ENCODE data around the gene SLC25A4. TPM values are rescaled to one million over a fixed set of nuclear protein-coding genes. Genes with fewer than 3 reads are reported as not detected.
"Not testable (repeated sequence)": the region's sequence is repeated elsewhere in the genome, so short reads cannot be mapped to it uniquely, and the experiment has no call there.

Gene SLC25A4
- total RNA-seq, 1 experiment from 2014 or later: 16.9 TPM

DNA sequence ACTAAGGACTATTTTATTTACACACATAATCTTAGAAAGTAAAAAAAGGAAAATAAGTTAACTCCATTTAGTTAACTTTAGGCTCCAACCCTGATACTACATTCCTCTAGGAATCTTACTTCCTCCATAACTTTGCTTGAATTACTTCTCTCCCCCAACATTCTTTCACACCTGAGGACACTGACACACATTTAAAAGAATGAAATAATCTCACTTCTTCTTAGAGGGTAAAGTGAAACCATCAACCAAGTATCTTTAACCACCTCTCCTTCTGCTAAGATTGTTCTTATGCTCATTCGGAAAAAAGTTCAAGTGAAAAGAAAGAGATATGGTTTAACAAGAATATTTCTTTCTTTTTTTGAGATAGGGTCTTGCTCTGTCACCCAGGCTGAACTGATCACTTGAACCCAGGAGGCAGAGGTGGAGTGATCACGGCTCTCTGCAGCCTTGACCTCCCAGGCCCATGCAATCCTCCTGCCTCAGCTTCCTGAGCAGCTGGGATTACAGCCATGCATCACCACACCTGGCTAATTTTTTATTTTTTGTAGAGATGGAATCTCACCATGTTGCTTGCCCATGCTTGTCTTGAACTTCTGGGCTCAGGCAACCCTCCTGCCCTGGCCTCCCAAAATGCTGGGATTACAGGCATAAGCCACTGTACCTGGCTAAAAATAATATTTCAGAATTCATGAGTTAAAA is 28.5 kb downstream of the SLC25A4 start:
- no peak for DNase-seq (ENCODE audit: extremely low read depth, low read depth)

DNA sequence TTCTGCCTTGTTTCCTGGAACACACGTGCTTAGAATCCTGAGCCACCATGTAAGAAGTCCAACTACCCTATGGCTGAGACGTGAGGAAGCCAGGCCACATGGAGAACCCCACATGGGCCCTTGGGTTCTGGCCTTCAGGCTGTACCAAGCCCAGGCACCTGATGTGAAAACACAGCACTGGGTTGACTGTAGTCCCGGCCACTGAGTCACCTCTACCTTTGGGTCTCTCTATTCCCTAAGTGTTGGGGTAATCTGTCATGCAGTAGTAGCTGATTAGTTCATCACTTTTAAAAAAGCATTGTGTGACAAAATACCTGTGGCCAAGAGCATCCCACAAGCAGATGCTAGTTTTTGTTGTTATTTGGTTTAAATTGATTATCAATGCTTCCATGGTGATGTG is 36.4 kb downstream of the SLC25A4 start:
- DNase-seq (ENCODE audit: extremely low read depth, low read depth): no peak

DNA sequence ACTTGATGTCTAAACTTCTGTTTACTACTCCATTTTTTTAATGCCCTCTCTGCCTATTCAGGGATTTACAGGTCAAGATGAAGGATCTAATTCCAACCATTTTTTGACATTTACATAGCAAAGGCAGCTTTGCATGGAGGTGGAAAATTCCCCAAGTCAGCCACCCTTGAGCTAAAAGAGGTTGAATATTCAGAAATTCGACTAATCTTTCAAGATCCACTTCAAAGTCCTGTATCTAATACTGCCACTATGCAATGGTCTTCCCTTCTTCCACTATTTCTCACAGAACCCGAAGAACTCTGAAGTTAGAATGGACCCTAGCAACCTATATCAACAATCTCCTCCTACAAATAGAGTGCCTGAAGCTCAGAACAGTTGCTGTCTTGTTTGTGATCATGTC is 39.2 kb downstream of the SLC25A4 start:
- DNase-seq (ENCODE audit: extremely low read depth, low read depth): no peak

DNA sequence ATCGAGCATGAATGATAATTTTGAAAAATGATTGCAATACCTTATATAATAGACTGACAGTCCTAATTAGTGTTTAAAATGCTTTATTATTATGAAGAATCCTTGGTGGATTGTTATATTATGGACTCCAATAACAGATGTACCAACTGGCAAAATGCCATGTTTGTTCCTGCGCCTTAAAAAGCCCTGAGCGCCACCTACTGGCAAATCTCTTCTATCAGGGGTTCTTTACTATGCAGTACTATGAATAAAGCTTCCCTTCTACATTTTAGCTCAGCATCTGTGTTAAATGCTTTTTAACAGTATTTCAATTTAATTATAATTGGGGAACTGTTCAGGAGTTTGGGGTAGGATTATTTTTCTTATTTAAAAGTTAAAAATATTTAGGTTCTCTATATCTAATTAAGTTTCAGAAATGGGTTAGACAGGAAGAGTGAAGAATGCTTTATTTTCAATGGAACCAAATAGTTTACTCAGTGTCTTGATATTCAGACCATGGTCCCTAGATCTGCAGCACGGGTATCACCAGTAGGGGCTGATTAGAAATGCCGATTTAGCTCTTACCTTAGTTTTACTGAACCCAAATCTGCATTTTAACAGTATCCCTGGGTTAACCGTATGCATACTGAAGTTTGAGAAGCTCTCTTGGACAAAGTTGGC is 40.7 kb downstream of the SLC25A4 start:
- peak; percentile 79 for DNase-seq (ENCODE audit: extremely low read depth, low read depth)

DNA sequence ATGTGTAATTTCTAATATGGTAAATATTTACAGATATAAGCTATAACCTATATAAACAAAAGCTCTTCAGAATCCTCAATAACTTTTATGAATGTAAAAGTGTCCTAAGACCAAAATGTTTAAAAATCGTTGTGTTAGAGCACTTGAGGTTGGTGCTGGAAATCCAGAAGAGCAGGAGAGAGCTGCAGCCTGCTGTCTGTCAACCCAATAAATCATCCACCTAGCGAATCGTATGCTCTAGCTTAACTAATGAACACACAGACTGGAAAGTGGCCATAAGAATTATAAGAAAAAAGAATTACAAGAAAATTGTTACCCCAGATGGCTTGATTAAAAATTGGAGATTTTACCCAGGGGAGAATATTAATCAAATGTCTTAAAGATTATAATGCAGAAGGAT is 43.7 kb downstream of the SLC25A4 start:
- no peak for DNase-seq (ENCODE audit: extremely low read depth, low read depth)

DNA sequence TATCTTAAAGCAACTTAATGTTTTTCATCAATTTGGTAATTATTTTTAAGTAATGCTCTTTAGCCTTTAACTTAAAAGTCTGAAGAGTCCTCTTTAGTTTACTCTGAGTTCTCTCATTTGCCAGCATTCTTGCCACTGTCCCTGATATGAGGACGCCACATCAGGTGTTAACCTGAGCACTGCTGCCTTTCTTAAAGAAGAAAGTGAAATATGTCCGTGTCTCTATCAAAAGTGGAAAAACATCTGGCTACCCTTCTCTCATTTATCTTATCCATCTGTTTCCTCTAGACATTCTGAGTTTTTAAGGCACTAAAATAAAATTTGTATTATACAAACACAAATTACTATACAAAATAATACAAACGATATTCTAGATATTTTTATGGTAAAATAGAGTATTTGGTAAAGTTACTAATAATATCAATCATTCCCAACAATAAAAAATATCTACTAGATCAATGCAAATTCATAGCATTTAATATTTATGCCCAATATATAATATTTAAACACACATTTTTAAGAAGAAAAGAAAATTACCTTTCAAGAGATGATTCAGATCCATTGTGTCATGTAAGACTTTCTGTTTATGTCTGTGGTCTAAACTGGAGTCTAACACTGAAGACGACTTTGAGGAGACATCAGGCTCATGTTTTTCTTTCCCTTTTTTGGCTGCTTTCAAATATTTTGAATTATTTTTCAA is 46.7 kb downstream of the SLC25A4 start:
- DNase-seq (ENCODE audit: extremely low read depth, low read depth): no peak

DNA sequence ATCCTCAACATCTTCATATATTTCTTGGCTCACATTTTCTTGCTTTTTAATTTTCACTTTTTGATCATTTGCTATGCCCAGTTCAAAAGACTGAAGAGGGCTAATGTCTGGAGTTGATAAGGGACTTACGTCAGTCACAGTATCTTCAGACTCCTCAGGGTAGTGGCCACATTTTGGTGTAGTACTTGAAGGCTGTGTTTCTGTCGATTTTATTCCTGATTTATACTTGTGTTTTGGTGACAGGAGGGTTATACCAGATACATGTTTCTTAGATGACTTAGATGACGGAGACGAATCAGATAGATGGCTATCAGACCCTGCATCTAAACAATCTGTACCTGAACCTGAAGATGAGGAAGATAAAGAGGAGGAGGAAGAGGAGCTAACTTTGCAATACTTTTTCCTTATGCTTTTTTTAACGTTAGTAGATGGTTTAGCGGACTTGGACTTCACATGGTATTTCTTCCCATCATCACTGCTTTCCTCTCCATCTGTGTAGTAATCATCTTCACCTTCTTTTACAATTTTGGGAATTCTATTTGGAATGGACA is 47.3 kb downstream of the SLC25A4 start:
- DNase-seq (ENCODE audit: extremely low read depth, low read depth): no peak

DNA sequence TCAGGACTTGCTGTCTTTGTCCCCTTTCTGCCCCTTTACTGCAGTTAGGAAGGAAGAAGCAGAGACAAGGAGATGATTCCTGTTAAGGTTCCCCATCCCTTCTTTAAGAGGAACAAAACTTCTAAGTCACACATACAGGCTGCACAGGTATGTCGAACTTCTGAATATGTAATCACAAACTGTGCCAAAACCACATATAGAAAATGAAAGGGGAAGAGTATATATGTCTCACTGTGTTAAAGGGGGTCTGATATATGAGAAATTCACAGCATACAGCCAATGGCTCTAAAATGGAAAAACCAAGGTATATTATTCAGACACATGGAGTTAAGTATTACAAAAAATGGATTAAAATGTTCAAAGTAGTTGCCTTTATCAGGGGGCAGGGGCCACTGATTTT is 49.0 kb downstream of the SLC25A4 start:
- no peak for DNase-seq (ENCODE audit: extremely low read depth, low read depth)

DNA sequence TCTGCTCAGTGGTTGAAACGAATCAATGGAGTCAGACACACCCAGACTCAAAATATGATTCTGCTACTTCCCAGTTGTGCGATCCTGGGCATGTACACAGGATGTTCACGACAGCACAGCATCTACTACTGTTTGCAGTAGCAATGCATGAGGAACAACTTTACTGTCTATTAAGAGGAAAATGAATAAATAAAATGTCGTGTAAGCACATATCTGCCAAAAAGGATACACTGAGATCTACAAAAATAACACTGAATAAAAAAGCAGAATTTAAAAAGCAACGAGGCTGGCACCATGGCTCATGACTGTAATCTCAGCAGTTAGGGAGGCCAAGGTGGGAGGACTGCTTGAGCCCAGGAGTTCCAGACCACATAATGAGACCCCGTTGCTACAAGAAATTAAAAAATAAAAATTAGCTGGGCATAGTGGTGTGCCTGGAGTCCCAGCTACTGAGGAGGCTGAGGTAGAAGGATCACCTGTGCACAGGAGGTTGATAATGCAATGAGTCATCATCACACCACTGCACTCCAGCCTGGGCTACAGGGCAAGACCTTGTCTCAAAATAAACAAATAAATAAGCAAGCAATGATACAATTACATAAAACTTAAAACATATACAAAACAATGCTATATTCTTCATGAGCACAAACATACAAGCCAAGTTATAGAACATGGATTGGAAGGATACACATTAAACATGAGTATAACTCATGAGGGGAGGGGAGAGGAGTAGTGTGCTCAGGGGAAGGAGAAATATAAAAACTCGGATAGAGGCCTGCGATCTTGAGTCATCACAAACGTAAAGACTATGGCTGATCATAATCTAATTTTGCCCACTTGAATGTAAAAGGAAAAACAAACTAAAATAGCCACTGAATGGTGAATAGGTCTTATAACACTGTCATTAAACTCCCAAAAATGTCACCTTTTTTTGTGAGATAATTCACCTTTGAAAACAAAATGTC is 52.1 kb downstream of the SLC25A4 start:
- DNase-seq (ENCODE audit: extremely low read depth, low read depth): no peak

DNA sequence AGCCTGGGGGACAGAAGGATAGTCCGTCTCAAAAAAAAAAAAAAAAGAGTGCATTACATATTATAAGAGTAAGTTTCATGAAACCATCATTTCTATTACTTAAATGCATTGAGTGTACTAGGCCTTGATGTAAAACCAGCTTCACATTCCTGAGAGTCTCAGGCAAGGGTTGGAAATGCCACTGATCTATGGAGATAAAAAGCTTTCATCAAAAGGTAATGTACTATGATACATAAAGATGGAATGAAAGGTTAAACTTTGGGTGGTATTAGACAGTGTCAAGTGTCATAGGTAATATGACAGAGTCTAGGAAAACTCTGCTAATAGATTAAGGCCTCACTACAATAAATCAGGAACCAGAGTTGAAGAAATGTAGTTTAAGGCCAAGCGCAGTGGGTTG is 53.4 kb downstream of the SLC25A4 start:
- no peak for DNase-seq (ENCODE audit: extremely low read depth, low read depth)

DNA sequence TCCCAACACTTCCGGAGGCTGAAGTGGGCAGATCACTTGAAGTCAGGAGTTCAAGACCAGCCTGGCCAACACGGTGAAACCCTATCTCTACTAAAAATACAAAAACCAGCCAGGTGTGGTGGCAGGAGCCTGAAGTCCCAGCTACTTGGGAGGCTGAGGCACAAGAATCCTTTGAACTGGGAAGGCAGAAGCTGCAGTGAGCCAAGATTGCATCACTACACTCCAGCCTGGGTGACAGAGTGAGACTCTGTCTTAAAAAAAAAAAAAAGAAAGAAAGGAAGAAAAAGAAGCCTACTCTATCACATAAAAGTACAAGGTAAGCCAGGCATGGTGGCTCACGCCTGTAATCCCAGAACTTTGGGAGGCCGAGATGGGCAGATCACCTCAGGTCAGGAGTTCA is 55.1 kb downstream of the SLC25A4 start:
- DNase-seq (ENCODE audit: extremely low read depth, low read depth): not testable (repeated sequence)

Other genes starting within 250 kb of the SLC25A4 start
- not detected in 2 replicates for gene HELT, start 124.8 kb upstream of the SLC25A4 start, total RNA-seq (2014; rRNA removed; shearing (Covaris generic))
- 42.6 and 44.1 TPM in 2 replicates for gene CFAP97, start 60.7 kb downstream of the SLC25A4 start, total RNA-seq (2014; rRNA removed; shearing (Covaris generic))
- 11.9 and 12.5 TPM in 2 replicates for gene SNX25, start 66.3 kb downstream of the SLC25A4 start, total RNA-seq (2014; rRNA removed; shearing (Covaris generic))